GM18870 (cell line): ENCODE data around the gene GPR39.

Experiments used
- ATAC-seq: cut with Tn5 transposase; IDR thresholded peaks from one replicate; pipeline ENCODE4 v1.9.1; 2021; ENCODE audit warnings: moderate library complexity; ENCODE audit not compliant: unreplicated experiment

Gene GPR39

GRCh38 chr2:132636346-132636745, 219.7 kb downstream of the GPR39 start:
- ATAC-seq: no peak

GRCh38 chr2:132638313-132639040, 221.9 kb downstream of the GPR39 start:
- ATAC-seq: no peak

- ATAC-seq: no peak
Observed at GRCh38 chr2:132640116-132640515, 223.5 kb downstream of the GPR39 start.

GRCh38 chr2:132641819-132642218, 225.2 kb downstream of the GPR39 start:
- ATAC-seq: no peak

GRCh38 chr2:132642415-132642814, 225.8 kb downstream of the GPR39 start:
- no peak for ATAC-seq

- ATAC-seq: no peak
Observed at GRCh38 chr2:132645176-132645575, 228.6 kb downstream of the GPR39 start.

- no peak for ATAC-seq
Observed at GRCh38 chr2:132645722-132646539, 229.3 kb downstream of the GPR39 start.

- ATAC-seq: no peak
Observed at GRCh38 chr2:132646540-132647108, 230.0 kb downstream of the GPR39 start.

- no peak for ATAC-seq
Observed at GRCh38 chr2:132651115-132652045, 234.8 kb downstream of the GPR39 start.

GRCh38 chr2:132652474-132652873, 235.9 kb downstream of the GPR39 start:
- ATAC-seq: no peak

GRCh38 chr2:132654335-132654734, 237.7 kb downstream of the GPR39 start:
- ATAC-seq: no peak

- ATAC-seq: no peak
Observed at GRCh38 chr2:132654968-132655367, 238.4 kb downstream of the GPR39 start.

- no peak for ATAC-seq
Observed at GRCh38 chr2:132656266-132656975, 239.8 kb downstream of the GPR39 start.

- ATAC-seq: no peak
Observed at GRCh38 chr2:132659331-132659730, 242.7 kb downstream of the GPR39 start.

- ATAC-seq: no peak
Observed at GRCh38 chr2:132662732-132663131, 246.1 kb downstream of the GPR39 start.

GRCh38 chr2:132664096-132664495, 247.5 kb downstream of the GPR39 start:
- ATAC-seq: no peak

GRCh38 chr2:132665401-132666140, 249.0 kb downstream of the GPR39 start:
- no peak for ATAC-seq

GRCh38 chr2:132667706-132668105, 251.1 kb downstream of the GPR39 start:
- no peak for ATAC-seq

- ATAC-seq: no peak
Observed at GRCh38 chr2:132668189-132668823, 251.7 kb downstream of the GPR39 start.
